K562 (cell line): ENCODE measurements around the gene VAMP4. TPM values are rescaled to one million over a fixed set of nuclear protein-coding genes. Genes with fewer than 3 reads are reported as not detected.

Experiments
- FOXP4 ChIP-seq: sonication (generic); formaldehyde crosslinking; IDR thresholded peaks from 2 replicates; pipeline ENCODE4 v1.8.0; 2022; ENCODE audit warnings: mild to moderate bottlenecking, missing genetic modification reagents, borderline replicate concordance
- GTF2A2 ChIP-seq: IDR thresholded peaks from 2 replicates; pipeline ENCODE4 v1.6.1; 2016; ENCODE audit warnings: mild to moderate bottlenecking, missing genetic modification characterization, missing compliant biosample characterization
- HNRNPH1 ChIP-seq: fragments of 200-400 bp; formaldehyde crosslinking; optimal IDR thresholded peaks from 2 replicates; pipeline ENCODE3; 2017; ENCODE audit warnings: low read depth, mild to moderate bottlenecking, low read length, moderate library complexity
- IRF1 ChIP-seq: sonication (generic); formaldehyde crosslinking; IDR thresholded peaks from 2 replicates; pipeline ENCODE4 v1.8.0; 2022; ENCODE audit warnings: missing genetic modification reagents, mild to moderate bottlenecking, borderline replicate concordance
- NFATC3 ChIP-seq: fragments of 450-650 bp; IDR thresholded peaks from 2 replicates; pipeline ENCODE4 v1.6.1; 2017; ENCODE audit warnings: mild to moderate bottlenecking
- NR2F6 ChIP-seq: fragments of 450-650 bp; formaldehyde crosslinking; IDR thresholded peaks from 2 replicates; pipeline ENCODE4 v1.4.0; 2020; ENCODE audit warnings: mild to moderate bottlenecking
- RBFOX2 ChIP-seq: fragments of 200-400 bp; formaldehyde crosslinking; IDR thresholded peaks from 2 replicates; pipeline ENCODE4 v1.6.1; 2017; ENCODE audit warnings: low read depth, mild to moderate bottlenecking, low read length, moderate library complexity
- UBTF ChIP-seq, 2 experiments: IDR thresholded peaks; 2 replicates each; pipeline ENCODE4 v1.6.1; 2012; ENCODE audit warnings: improper control_type of control experiment in 2 of 2, low read depth in 2 of 2, low read length in 2 of 2, borderline replicate concordance in 1 of 2
- YBX1 ChIP-seq: fragments of 450-650 bp; IDR thresholded peaks from 2 replicates; pipeline ENCODE4 v1.7.1; 2016; ENCODE audit warnings: mild to moderate bottlenecking
- ZNF318 ChIP-seq, 2 experiments: fragments of 450-650 bp; IDR thresholded peaks; 2 replicates each; pipeline ENCODE4 v1.6.1; 2016; ENCODE audit warnings: mild to moderate bottlenecking in 2 of 2, borderline replicate concordance in 1 of 2, low read depth in 1 of 2, moderate library complexity in 1 of 2
- ZNF354B ChIP-seq: fragments of 250-450 bp; sonication (Bioruptor Pico); IDR thresholded peaks from 2 replicates; pipeline ENCODE4 v1.4.0; 2020
- polyA plus RNA-seq, 8 experiments: library from polyadenylated mRNA; depleted of rRNA in 4 of 8; stranded (reverse) in 5 of 8; unstranded in 3 of 8; fragments of >200 nt; fragmentation: Nextera tagmentation in 2 of 8; fragmentation: Illumina TruSeq in 1 of 8; extraction: Ambion mirVana in 2 of 8; extraction: Trizol in 1 of 8; gene quantifications; 2 replicates each; pipeline versions ENCODE4 v1.2.1 to v1.2.3, GENCODE V29; 2011 to 2014; ENCODE audit warnings: inconsistent platforms in 1 of 8, missing spikeins in 1 of 8
- total RNA-seq, 7 experiments: library from RNA; depleted of rRNA in 6 of 7; stranded (reverse); fragments of >200 nt in 6 of 7; fragmentation: Illumina TruSeq in 2 of 7; extraction: Trizol in 2 of 7; gene quantifications; 2 replicates each; pipeline versions ENCODE4 v1.2.1 to v1.2.3, GENCODE V29; 2011 to 2021; ENCODE audit warnings: low replicate concordance in 1 of 7

The VAMP4 gene
- total and polyA plus RNA-seq, 9 of the 15 experiments (the other 6 are each of a cell fraction or from before 2014, with no cell fraction given): 3.3 to 21.4 (median 11.9) TPM

GRCh38 chr1:171740987-171741871, 636 bp downstream of the VAMP4 start (continued):
- TF ChIP-seq FOXP4 (CRISPR knock-in tag) (no peak), NFATC3 (no peak), NR2F6 (CRISPR knock-in tag) (no peak), ZNF354B (no peak), YBX1 (no peak), RBFOX2 (no peak), UBTF (IDR thresholded peaks at IDR 0.05; ENCODE audit: borderline replicate concordance in 1 of 2, low read depth in 2 of 2, low read length in 2 of 2) (no peak), HNRNPH1 (no peak), ZNF318 (IDR thresholded peaks at IDR 0.05; ENCODE audit: borderline replicate concordance in 1 of 2, low read depth in 1 of 2) (no peak), IRF1 (CRISPR knock-in tag) (no peak), GTF2A2 (no peak)
